Mesothelial cell of epicardium (in vitro differentiated cells): ENCODE data around the gene INTS7. TPM values are rescaled to one million over a fixed set of nuclear protein-coding genes. Genes with fewer than 3 reads are reported as not detected.
A peak's percentile ranks its signal among the peaks of the same experiment; 100 is the strongest.

Source experiments
- DNase-seq, 2 experiments: peaks; one replicate each; pipeline ENCODE4 v3.0.0; 2021; ENCODE audit warnings: low spot score in 2 of 2; ENCODE audit not compliant: unreplicated experiment in 2 of 2
- H3K27ac Mint-ChIP-seq: 2 replicates; pipeline ENCODE4 v1.8.0; 2021; ENCODE audit warnings: mixed read lengths
- H3K27me3 Mint-ChIP-seq: 2 replicates; pipeline ENCODE4 v1.8.0; 2021; ENCODE audit warnings: low read depth, mixed read lengths
- H3K36me3 Mint-ChIP-seq: 2 replicates; pipeline ENCODE4 v1.8.0; 2021; ENCODE audit warnings: mixed read lengths
- H3K4me1 Mint-ChIP-seq: 2 replicates; pipeline ENCODE4 v1.8.0; 2021; ENCODE audit warnings: mixed read lengths
- H3K4me3 Mint-ChIP-seq: 2 replicates; pipeline ENCODE4 v1.8.0; 2021; ENCODE audit warnings: mild to moderate bottlenecking, moderate library complexity, mixed read lengths
- H3K9me3 Mint-ChIP-seq: 2 replicates; pipeline ENCODE4 v1.8.0; 2021; ENCODE audit warnings: mixed read lengths
- total RNA-seq: library from RNA; stranded (reverse); gene quantifications from 3 replicates; pipeline ENCODE4 v1.2.1, GENCODE V29; 2021
- TF ChIP-seq, protein P1 (sequence below): fragments of 200-600 bp; sonication (generic); IDR thresholded peaks from one replicate; pipeline ENCODE4 v1.5.0; 2021; ENCODE audit warnings: antibody characterized with exemption; ENCODE audit not compliant: unreplicated experiment

Gene INTS7
- total RNA-seq, 1 donor from 2014 or later: 16.5 TPM

DNA sequence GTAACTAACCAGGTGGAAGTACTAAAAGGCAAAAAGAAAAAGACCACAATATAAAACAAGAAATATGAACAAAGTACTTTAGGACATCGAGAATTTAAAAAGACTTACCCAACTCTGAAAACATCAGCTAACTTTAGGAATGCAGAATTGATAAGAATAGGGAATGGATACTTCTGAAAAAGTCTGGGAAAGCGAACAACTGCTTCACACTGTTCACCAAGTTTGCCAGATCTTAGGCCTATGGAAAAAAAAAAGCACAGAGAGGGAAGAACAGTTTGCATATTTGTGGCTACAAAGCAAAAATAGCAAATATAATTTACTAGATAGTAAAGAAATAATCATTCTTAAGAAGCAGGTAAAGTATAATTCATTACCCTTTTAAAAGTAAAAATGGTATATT is 14.4 kb downstream of the INTS7 start:
- H3K4me1 Mint-ChIP-seq: no peaks in the 10 kb centered on the region
- TF ChIP-seq, protein P1, sequence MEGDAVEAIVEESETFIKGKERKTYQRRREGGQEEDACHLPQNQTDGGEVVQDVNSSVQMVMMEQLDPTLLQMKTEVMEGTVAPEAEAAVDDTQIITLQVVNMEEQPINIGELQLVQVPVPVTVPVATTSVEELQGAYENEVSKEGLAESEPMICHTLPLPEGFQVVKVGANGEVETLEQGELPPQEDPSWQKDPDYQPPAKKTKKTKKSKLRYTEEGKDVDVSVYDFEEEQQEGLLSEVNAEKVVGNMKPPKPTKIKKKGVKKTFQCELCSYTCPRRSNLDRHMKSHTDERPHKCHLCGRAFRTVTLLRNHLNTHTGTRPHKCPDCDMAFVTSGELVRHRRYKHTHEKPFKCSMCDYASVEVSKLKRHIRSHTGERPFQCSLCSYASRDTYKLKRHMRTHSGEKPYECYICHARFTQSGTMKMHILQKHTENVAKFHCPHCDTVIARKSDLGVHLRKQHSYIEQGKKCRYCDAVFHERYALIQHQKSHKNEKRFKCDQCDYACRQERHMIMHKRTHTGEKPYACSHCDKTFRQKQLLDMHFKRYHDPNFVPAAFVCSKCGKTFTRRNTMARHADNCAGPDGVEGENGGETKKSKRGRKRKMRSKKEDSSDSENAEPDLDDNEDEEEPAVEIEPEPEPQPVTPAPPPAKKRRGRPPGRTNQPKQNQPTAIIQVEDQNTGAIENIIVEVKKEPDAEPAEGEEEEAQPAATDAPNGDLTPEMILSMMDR: no peak
- H3K27ac Mint-ChIP-seq: no peak overlapping the region
- peaks cover 26% of the 10 kb centered on the region for H3K36me3 Mint-ChIP-seq
- no peak for DNase-seq
- no peak overlapping the region for H3K4me3 Mint-ChIP-seq
- no peaks in the 10 kb centered on the region for H3K27me3 Mint-ChIP-seq
- peaks cover 19% of the 10 kb centered on the region for H3K9me3 Mint-ChIP-seq

DNA sequence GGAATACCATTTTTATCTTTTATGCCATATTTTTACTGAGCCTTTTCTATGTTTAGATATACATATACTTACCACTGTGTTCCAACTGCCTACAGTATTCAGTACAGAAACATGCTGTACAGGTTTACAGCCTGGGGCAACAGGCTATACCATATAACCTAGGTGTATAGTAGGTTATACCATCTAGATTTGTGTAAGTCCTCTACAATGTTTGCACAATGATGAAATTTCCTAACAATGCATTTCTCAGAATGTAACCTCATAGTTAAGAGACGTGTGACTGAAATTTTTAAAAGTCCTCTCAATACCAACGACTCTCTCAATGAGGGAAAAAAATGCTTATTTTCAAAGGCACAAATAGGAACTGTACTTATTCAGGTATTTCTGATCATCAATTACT is 21.7 kb downstream of the INTS7 start:
- H3K27me3 Mint-ChIP-seq: no peaks in the 10 kb centered on the region
- no peak for DNase-seq
- no peaks in the 10 kb centered on the region for H3K9me3 Mint-ChIP-seq
- peaks cover 20% of the 10 kb centered on the region for H3K36me3 Mint-ChIP-seq
- H3K4me3 Mint-ChIP-seq: no peak overlapping the region
- no peaks in the 10 kb centered on the region for H3K4me1 Mint-ChIP-seq
- TF ChIP-seq, protein P1: no peak
- H3K27ac Mint-ChIP-seq: no peak overlapping the region

DNA sequence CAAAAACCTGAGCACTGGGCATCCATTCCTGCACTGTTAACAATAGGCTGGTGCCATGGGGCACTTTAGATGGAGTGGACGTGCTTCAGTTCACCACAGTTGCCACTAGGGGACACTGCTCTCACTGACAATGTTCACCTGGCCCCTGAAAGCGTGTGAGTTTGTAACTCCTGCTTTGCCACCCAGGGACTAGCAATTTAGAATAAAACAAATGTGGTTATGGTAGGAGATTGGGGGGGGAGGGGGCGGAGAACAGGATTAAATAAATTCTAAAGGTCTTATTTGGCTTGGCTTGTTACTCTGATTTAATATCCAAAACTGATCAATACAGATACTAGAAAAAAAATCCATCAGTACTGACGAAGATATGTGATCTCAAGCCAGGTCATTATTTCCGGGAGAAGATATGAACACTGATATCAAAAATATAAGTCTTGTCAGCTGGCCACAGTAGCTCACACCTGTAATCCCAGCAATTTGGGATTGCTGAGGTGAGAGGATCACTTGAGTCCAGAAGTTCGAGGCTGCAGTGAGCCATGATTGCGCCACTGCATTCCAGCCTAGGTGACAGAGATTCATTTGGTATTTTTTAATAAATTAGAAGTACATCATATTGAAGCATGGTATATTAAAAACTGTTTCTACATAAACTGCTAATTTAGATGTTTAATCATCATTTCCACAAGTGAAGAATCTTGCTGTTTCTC is 23.2 kb downstream of the INTS7 start:
- no peaks in the 10 kb centered on the region for H3K9me3 Mint-ChIP-seq
- no peaks in the 10 kb centered on the region for H3K4me1 Mint-ChIP-seq
- H3K27me3 Mint-ChIP-seq: no peaks in the 10 kb centered on the region
- no peak overlapping the region for H3K4me3 Mint-ChIP-seq
- TF ChIP-seq, protein P1: peak; percentile 89
- no peak overlapping the region for H3K27ac Mint-ChIP-seq
- DNase-seq: peak in 1 of 2 experiments; percentile 61
- H3K36me3 Mint-ChIP-seq: peaks cover 20% of the 10 kb centered on the region

DNA sequence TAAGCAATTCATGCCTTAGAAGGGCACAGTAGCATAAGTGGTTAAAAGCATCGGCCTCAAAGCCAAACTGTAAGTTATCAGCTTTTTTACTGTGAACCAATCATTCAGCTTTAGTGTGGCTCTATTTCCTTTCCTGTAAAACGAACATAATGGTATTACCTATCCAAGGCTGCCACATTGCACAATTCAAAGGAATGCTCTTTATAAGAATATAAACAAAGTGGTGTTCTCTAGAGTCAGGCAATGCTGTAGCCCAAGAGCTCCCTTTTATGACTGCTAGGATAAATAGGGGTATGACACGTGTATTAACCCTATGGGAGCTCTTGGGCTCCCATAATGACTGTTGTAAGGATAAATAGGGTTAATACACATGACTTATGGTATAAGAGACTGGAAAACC is 25.4 kb downstream of the INTS7 start:
- no peak overlapping the region for H3K4me3 Mint-ChIP-seq
- H3K27ac Mint-ChIP-seq: no peak overlapping the region
- no peaks in the 10 kb centered on the region for H3K9me3 Mint-ChIP-seq
- peaks cover 10% of the 10 kb centered on the region for H3K36me3 Mint-ChIP-seq
- TF ChIP-seq, protein P1: no peak
- H3K27me3 Mint-ChIP-seq: no peaks in the 10 kb centered on the region
- no peak for DNase-seq
- H3K4me1 Mint-ChIP-seq: no peaks in the 10 kb centered on the region

DNA sequence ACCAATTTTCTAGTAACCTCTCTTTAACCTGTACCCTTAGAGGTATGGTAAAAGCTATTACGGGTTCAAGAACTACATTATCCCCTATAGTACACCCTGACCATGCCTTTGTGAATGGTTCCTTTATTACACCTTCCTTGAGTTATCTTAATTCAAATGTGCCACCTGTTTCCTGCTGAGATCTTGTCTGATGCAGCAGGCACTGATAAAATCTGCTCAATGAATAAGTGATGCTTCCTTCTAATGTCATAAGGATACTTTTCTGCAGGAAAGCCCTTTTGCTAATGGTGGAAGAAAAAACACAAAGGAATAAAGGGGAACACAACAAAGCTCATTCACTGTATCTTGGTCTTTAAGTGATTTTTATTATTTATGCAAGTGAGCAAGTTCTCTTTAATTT is 25.8 kb downstream of the INTS7 start:
- H3K27ac Mint-ChIP-seq: no peak overlapping the region
- TF ChIP-seq, protein P1: no peak
- H3K27me3 Mint-ChIP-seq: no peaks in the 10 kb centered on the region
- no peaks in the 10 kb centered on the region for H3K4me1 Mint-ChIP-seq
- peaks cover 8% of the 10 kb centered on the region for H3K36me3 Mint-ChIP-seq
- no peak overlapping the region for H3K4me3 Mint-ChIP-seq
- no peaks in the 10 kb centered on the region for H3K9me3 Mint-ChIP-seq
- DNase-seq: no peak
